ENCODE data around the gene ZDHHC9. TPM values are rescaled to one million over a fixed set of nuclear protein-coding genes. Genes with fewer than 3 reads are reported as not detected.

Gene ZDHHC9
- total RNA-seq, 2 experiments from 2014 or later = 10.4 to 11.1 TPM

- peaks cover 20% of the 10 kb centered on the region for H3K4me1 Mint-ChIP-seq (ENCODE audit: low read depth)
- no peak for DNase-seq
- no peaks in the 10 kb centered on the region for H3K27me3 Mint-ChIP-seq
- no peak overlapping the region for H3K27ac Mint-ChIP-seq
- TF ChIP-seq, protein P1, sequence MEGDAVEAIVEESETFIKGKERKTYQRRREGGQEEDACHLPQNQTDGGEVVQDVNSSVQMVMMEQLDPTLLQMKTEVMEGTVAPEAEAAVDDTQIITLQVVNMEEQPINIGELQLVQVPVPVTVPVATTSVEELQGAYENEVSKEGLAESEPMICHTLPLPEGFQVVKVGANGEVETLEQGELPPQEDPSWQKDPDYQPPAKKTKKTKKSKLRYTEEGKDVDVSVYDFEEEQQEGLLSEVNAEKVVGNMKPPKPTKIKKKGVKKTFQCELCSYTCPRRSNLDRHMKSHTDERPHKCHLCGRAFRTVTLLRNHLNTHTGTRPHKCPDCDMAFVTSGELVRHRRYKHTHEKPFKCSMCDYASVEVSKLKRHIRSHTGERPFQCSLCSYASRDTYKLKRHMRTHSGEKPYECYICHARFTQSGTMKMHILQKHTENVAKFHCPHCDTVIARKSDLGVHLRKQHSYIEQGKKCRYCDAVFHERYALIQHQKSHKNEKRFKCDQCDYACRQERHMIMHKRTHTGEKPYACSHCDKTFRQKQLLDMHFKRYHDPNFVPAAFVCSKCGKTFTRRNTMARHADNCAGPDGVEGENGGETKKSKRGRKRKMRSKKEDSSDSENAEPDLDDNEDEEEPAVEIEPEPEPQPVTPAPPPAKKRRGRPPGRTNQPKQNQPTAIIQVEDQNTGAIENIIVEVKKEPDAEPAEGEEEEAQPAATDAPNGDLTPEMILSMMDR (IDR thresholded peaks at IDR 0.05) = no peak
- ChIA-PET POLR2A (no interaction called here), CTCF (interaction anchor here (1.0 to 1.4 kb wide), 2 partner anchors 17 to 84 kb away, joined by 4 read pairs; no protein-coding TSS in a partner anchor)
- intact Hi-C loops (cut with micrococcal nuclease) = no loop called here
- peaks cover 9% of the 10 kb centered on the region for H3K36me3 Mint-ChIP-seq (ENCODE audit: low read depth)
- no peak overlapping the region for H3K4me3 Mint-ChIP-seq
- no peak for ATAC-seq
- H3K9me3 Mint-ChIP-seq = no peaks in the 10 kb centered on the region
These were observed 3.3 kb downstream of the ZDHHC9 start for GRCh38 chrX:129840344-129840743.

DNA sequence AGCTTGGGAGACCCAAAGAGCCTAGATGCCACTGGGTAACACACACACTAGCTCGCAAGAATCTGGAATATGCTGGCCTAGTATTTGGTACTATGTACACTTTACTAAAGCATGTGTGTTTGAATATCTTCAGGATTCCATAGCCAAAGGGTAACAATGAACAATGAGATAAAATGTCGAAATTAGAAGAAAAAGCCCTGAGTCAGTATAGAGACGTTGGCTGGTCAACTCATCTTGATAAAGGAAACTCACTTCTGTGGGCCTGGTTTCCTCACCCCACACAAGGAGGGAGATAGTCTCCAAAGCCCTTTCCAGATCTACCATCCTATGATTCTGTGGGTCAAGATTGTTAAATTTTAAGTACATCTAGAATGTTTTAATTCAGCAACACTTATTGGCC is 6.9 kb downstream of the ZDHHC9 start:
- Mint-ChIP-seq H3K27ac (no peak overlapping the region), H3K27me3 (no peaks in the 10 kb centered on the region), H3K4me1 (ENCODE audit: low read depth) (peaks cover 9% of the 10 kb centered on the region), H3K36me3 (ENCODE audit: low read depth) (peaks cover 8% of the 10 kb centered on the region), H3K9me3 (no peaks in the 10 kb centered on the region), H3K4me3 (no peak overlapping the region)
- ChIA-PET CTCF (interaction anchor here (1.0 kb wide), 1 partner anchor 14 kb away, joined by 3 read pairs; no protein-coding TSS in a partner anchor), POLR2A (no interaction called here)
- ATAC-seq (no peak), DNase-seq (no peak)
- intact Hi-C loops (cut with micrococcal nuclease) = no loop called here
- TF ChIP-seq, protein P1 (IDR thresholded peaks at IDR 0.05) = no peak

- ATAC-seq (no peak), DNase-seq (no peak)
- H3K4me1 Mint-ChIP-seq (ENCODE audit: low read depth) = no peaks in the 10 kb centered on the region
- peaks cover 3% of the 10 kb centered on the region for H3K36me3 Mint-ChIP-seq (ENCODE audit: low read depth)
- POLR2A ChIA-PET = interaction anchor here (0.6 kb wide), 1 partner anchor 73 kb away, joined by 3 read pairs; the partner anchor contains the start of gene UTP14A
- TF ChIP-seq, protein P1 (IDR thresholded peaks at IDR 0.05) = no peak
- no peak overlapping the region for H3K4me3 Mint-ChIP-seq
- H3K27ac Mint-ChIP-seq = no peak overlapping the region
- H3K27me3 Mint-ChIP-seq = no peaks in the 10 kb centered on the region
- intact Hi-C loops (cut with micrococcal nuclease) = no loop called here
- H3K9me3 Mint-ChIP-seq = no peaks in the 10 kb centered on the region
- CTCF ChIA-PET = interaction anchor here (0.9 to 2.3 kb wide), 4 partner anchors 10 to 228 kb away, joined by 3 to 11 read pairs (median 4); no protein-coding TSS in a partner anchor
These were observed 10.3 kb downstream of the ZDHHC9 start for GRCh38 chrX:129833153-129833990.

DNA sequence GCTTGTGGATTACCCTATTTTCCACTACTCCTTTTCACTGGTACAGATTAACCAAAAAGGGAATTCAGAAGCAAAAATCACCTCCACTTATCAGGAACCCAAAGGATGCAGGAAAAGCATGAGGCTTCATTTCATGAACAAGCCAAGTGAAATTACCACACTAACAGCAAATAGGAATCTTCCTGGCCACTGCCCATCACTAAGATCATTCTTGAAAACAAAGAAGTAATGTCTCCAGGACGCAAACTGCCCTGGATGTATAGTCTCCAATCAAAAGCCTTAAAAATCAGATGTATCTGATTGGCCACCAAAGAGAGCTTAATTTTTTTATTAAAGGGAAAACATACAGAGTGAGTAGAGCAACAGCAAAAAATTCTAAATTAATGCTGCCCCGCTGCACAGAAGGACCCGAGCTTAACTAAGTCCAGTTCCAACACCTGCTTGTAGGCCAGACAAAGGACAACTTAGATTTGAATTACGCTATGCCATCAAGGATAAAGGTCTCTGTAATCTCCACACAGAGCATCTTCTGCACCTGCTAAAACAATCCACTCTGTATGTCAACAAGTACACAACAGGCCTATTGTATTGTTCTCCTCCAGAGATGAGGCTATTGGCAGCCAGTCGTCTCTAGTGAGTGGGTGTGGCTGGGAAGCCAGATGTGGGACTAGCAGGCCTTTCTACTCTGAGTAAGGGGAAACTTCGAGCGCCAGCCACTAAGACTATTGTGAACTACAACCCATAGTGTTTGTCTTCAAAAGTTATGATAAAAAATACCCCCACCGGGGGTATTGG is 12.4 kb downstream of the ZDHHC9 start:
- H3K27ac Mint-ChIP-seq = no peak overlapping the region
- ATAC-seq (no peak), DNase-seq (no peak)
- CTCF ChIA-PET = interaction anchor here (1.4 to 2.4 kb wide), 2 partner anchors 105 to 194 kb away, joined by 3 to 6 read pairs; no protein-coding TSS in a partner anchor
- peaks cover under 1% of the 10 kb centered on the region for H3K4me1 Mint-ChIP-seq (ENCODE audit: low read depth)
- intact Hi-C loops (cut with micrococcal nuclease) = no loop called here
- H3K36me3 Mint-ChIP-seq (ENCODE audit: low read depth) = no peaks in the 10 kb centered on the region
- H3K4me3 Mint-ChIP-seq = no peak overlapping the region
- TF ChIP-seq, protein P1 (IDR thresholded peaks at IDR 0.05) = no peak
- no peaks in the 10 kb centered on the region for H3K27me3 Mint-ChIP-seq
- POLR2A ChIA-PET = interaction anchor here (0.5 to 0.6 kb wide), 2 partner anchors 79 to 228 kb away, joined by 3 read pairs; no protein-coding TSS in a partner anchor
- no peaks in the 10 kb centered on the region for H3K9me3 Mint-ChIP-seq

Data from activated CD8-positive, alpha-beta T cell treated with anti-CD3 and anti-CD28 coated beads for 36 hours (primary cell).